HEK293T (cell line): ENCODE data around the gene PRR7.

Experiments used
- ARNT ChIP-seq: fragments of 450-650 bp; IDR thresholded peaks from 2 replicates; pipeline ENCODE4 v1.6.1; 2017; ENCODE audit warnings: mild to moderate bottlenecking
- BHLHE40 ChIP-seq: fragments of 450-650 bp; IDR thresholded peaks from 2 replicates; pipeline ENCODE4 v1.6.1; 2016; ENCODE audit warnings: mild to moderate bottlenecking, moderate library complexity, borderline replicate concordance
- CTBP1 ChIP-seq: fragments of 450-650 bp; IDR thresholded peaks from 2 replicates; pipeline ENCODE4 v1.6.1; 2016; ENCODE audit warnings: borderline replicate concordance
- ELF4 ChIP-seq: fragments of 450-650 bp; IDR thresholded peaks from 2 replicates; pipeline ENCODE4 v1.6.1; 2017; ENCODE audit warnings: antibody characterized with exemption
- FOXK2 ChIP-seq: fragments of 450-650 bp; IDR thresholded peaks from 2 replicates; pipeline ENCODE4 v1.6.1; 2016; ENCODE audit warnings: mild to moderate bottlenecking
- HDGF ChIP-seq: fragments of 450-650 bp; IDR thresholded peaks from 2 replicates; pipeline ENCODE4 v1.6.1; 2017; ENCODE audit warnings: antibody characterized with exemption, borderline replicate concordance
- NFRKB ChIP-seq: fragments of 450-650 bp; IDR thresholded peaks from 2 replicates; pipeline ENCODE4 v1.6.1; 2016; ENCODE audit warnings: mild to moderate bottlenecking, moderate library complexity
- PKNOX1 ChIP-seq: fragments of 450-650 bp; IDR thresholded peaks from 2 replicates; pipeline ENCODE4 v1.6.1; 2016
- SP1 ChIP-seq: fragments of 450-650 bp; IDR thresholded peaks from 2 replicates; pipeline ENCODE4 v1.6.1; 2017
- TARDBP ChIP-seq: fragments of 450-650 bp; IDR thresholded peaks from 2 replicates; pipeline ENCODE4 v1.6.1; 2016
- ZNF384 ChIP-seq: fragments of 450-650 bp; IDR thresholded peaks from 2 replicates; pipeline ENCODE4 v1.6.1; 2016

- no peak for TF ChIP-seq TARDBP
- no peak for TF ChIP-seq FOXK2
- TF ChIP-seq ZNF384 = no peak
- no peak for TF ChIP-seq SP1
- no peak for TF ChIP-seq CTBP1
- no peak for TF ChIP-seq PKNOX1
- TF ChIP-seq HDGF = peak; percentile 97
- TF ChIP-seq BHLHE40 = no peak
- TF ChIP-seq NFRKB = no peak
- TF ChIP-seq ELF4 = no peak
- no peak for TF ChIP-seq ARNT
Observed at GRCh38 chr5:177497292-177498012, 50.8 kb downstream of the PRR7 start, which contains the start of gene PDLIM7.
